Measurements from ENCODE around the gene ATXN3.

ATXN3 gene

GRCh38 chr14:92106143-92106926 lies at the start of gene ATXN3:
ATXN3 (minus strand) TSS chr14:92106582; CDS start chr14:92106552, 30 bp downstream.
- DNase-seq (ENCODE audit: low spot score): peak; percentile 97

GRCh38 chr14:92154283-92154942 lies 48.0 kb upstream of the ATXN3 start:
- DNase-seq (ENCODE audit: low spot score): no peak

- no peak for DNase-seq (ENCODE audit: low spot score)
Measured at GRCh38 chr14:92153581-92153980, 47.2 kb upstream of the ATXN3 start.

- DNase-seq (ENCODE audit: low spot score): no peak
Measured at GRCh38 chr14:92144708-92145107, 38.3 kb upstream of the ATXN3 start.

GRCh38 chr14:92143962-92144361 lies 37.6 kb upstream of the ATXN3 start:
- no peak for DNase-seq (ENCODE audit: low spot score)

- DNase-seq (ENCODE audit: low spot score): no peak
Measured at GRCh38 chr14:92143309-92143708, 36.9 kb upstream of the ATXN3 start.

GRCh38 chr14:92135269-92135668 lies 28.9 kb upstream of the ATXN3 start:
- DNase-seq (ENCODE audit: low spot score): no peak

- DNase-seq (ENCODE audit: low spot score): no peak
Measured at GRCh38 chr14:92134456-92134855, 28.1 kb upstream of the ATXN3 start.

- no peak for DNase-seq (ENCODE audit: low spot score)
Measured at GRCh38 chr14:92122761-92123160, 16.4 kb upstream of the ATXN3 start.

- DNase-seq (ENCODE audit: low spot score): peak; percentile 43
Measured at GRCh38 chr14:92122351-92122677, 15.9 kb upstream of the ATXN3 start.

- peak; percentile 93 for DNase-seq (ENCODE audit: low spot score)
Measured at GRCh38 chr14:92121670-92122350, 15.4 kb upstream of the ATXN3 start, which contains the start of the genes CPSF2 and NDUFB1. CPSF2 (plus strand) TSS chr14:92121969; CDS start chr14:92130985, 9,016 bp downstream. NDUFB1 (minus strand) TSS chr14:92121706; CDS start chr14:92117637, 4,069 bp downstream.

GRCh38 chr14:92121207-92121669 lies 14.9 kb upstream of the ATXN3 start:
- peak; percentile 33 for DNase-seq (ENCODE audit: low spot score)

GRCh38 chr14:92109490-92109889 lies 3.1 kb upstream of the ATXN3 start:
- DNase-seq (ENCODE audit: low spot score): no peak

GRCh38 chr14:92108345-92109254 lies 2.2 kb upstream of the ATXN3 start:
- peak; percentile 49 for DNase-seq (ENCODE audit: low spot score)

- DNase-seq (ENCODE audit: low spot score): peak; percentile 25
Measured at GRCh38 chr14:92105893-92106142, 564 bp downstream of the ATXN3 start.

GRCh38 chr14:92105073-92105892 lies 1.1 kb downstream of the ATXN3 start:
- no peak for DNase-seq (ENCODE audit: low spot score)

GRCh38 chr14:92103363-92103989 lies 2.9 kb downstream of the ATXN3 start:
- no peak for DNase-seq (ENCODE audit: low spot score)

GRCh38 chr14:92099802-92100201 lies 6.6 kb downstream of the ATXN3 start:
- DNase-seq (ENCODE audit: low spot score): no peak

GRCh38 chr14:92093320-92093719 lies 13.1 kb downstream of the ATXN3 start:
- no peak for DNase-seq (ENCODE audit: low spot score)

GRCh38 chr14:92088494-92088893 lies 17.9 kb downstream of the ATXN3 start:
- no peak for DNase-seq (ENCODE audit: low spot score)

GRCh38 chr14:92074555-92074954 lies 31.8 kb downstream of the ATXN3 start:
- DNase-seq (ENCODE audit: low spot score): no peak
